Anterior cingulate cortex (tissue), 58 donors: ENCODE results near the gene CYSRT1.
A peak's percentile ranks its signal among the peaks of the same experiment; 100 is the strongest.

Experiments used
- DNase-seq, 58 donors: peaks; one replicate each; lab custom pipeline; 2025; lab: John Stamatoyannopoulos, UW

CYSRT1 gene

GRCh38 chr9:137189297-137190295, 35.4 kb upstream of the CYSRT1 start:
- no peak for DNase-seq

GRCh38 chr9:137190315-137190856, 34.6 kb upstream of the CYSRT1 start:
- DNase-seq, result no peak

- DNase-seq, result no peak
Observed at GRCh38 chr9:137191245-137191644, 33.7 kb upstream of the CYSRT1 start.

GRCh38 chr9:137191691-137192447, 33.1 kb upstream of the CYSRT1 start:
- DNase-seq, result peak in 48 of 58 donors; percentile 8 to 87 (median 58)

GRCh38 chr9:137192448-137192780, 32.6 kb upstream of the CYSRT1 start:
- no peak for DNase-seq

- DNase-seq, result no peak
Observed at GRCh38 chr9:137192859-137193258, 32.1 kb upstream of the CYSRT1 start.

- no peak for DNase-seq
Observed at GRCh38 chr9:137193771-137194170, 31.2 kb upstream of the CYSRT1 start.

GRCh38 chr9:137194388-137194787, 30.6 kb upstream of the CYSRT1 start:
- DNase-seq, result peak in 55 of 58 donors; percentile 22 to 97 (median 82)

- peak in 2 of 58 donors; percentile 49 to 58 for DNase-seq
Observed at GRCh38 chr9:137194909-137195308, 30.1 kb upstream of the CYSRT1 start.

GRCh38 chr9:137195525-137196220, 29.3 kb upstream of the CYSRT1 start:
- peak in 1 of 58 donors; percentile 24 for DNase-seq

- peak in 4 of 58 donors; percentile 7 to 57 (median 38) for DNase-seq
Observed at GRCh38 chr9:137198051-137198901, 26.7 kb upstream of the CYSRT1 start.

GRCh38 chr9:137198902-137199283, 26.1 kb upstream of the CYSRT1 start:
- no peak for DNase-seq

GRCh38 chr9:137199411-137200121, 25.4 kb upstream of the CYSRT1 start:
- no peak for DNase-seq

GRCh38 chr9:137200311-137201204, 24.4 kb upstream of the CYSRT1 start, which contains the start of gene TPRN:
Gene TPRN, minus strand, starts transcription at chr9:137200741. Its CDS starts 30 bp downstream, at chr9:137200711.
- peak; percentile 70 to 99 (median 98) for DNase-seq

- DNase-seq, result no peak
Observed at GRCh38 chr9:137201205-137201868, 23.6 kb upstream of the CYSRT1 start.

- DNase-seq, result no peak
Observed at GRCh38 chr9:137202966-137203365, 22.0 kb upstream of the CYSRT1 start.

GRCh38 chr9:137204731-137205125, 20.2 kb upstream of the CYSRT1 start:
- DNase-seq, result no peak
